A549 (cell line): ENCODE measurements around the gene IGSF23. TPM values are rescaled to one million over a fixed set of nuclear protein-coding genes. Genes with fewer than 3 reads are reported as not detected.
A peak's percentile ranks its signal among the peaks of the same experiment; 100 is the strongest.

Source experiments
- ATOH8 ChIP-seq: fragments of 250-450 bp; sonication (Bioruptor Pico); IDR thresholded peaks from 2 replicates; pipeline ENCODE4 v1.5.0; 2020; ENCODE audit warnings: low read depth, mild to moderate bottlenecking, moderate library complexity
- BHLHE40 ChIP-seq: IDR thresholded peaks from 2 replicates; pipeline ENCODE4 v1.6.1; 2012; ENCODE audit warnings: low read depth, low read length, inconsistent platforms
- CBX8 ChIP-seq: fragments of 200-600 bp; sonication (generic); IDR thresholded peaks from 2 replicates; pipeline ENCODE4 v1.6.1; 2016
- CHD2 ChIP-seq: fragments of 150-350 bp; IDR thresholded peaks from 2 replicates; pipeline ENCODE4 v1.6.1; 2014; ENCODE audit warnings: low read length; ENCODE audit not compliant: partially characterized antibody
- CHD4 ChIP-seq: fragments of 200-600 bp; sonication (generic); IDR thresholded peaks from 2 replicates; pipeline ENCODE4 v1.6.1; 2016; ENCODE audit warnings: antibody characterized with exemption, mild to moderate bottlenecking, borderline replicate concordance
- EHF ChIP-seq: fragments of 250-450 bp; sonication (Bioruptor Pico); IDR thresholded peaks from 2 replicates; pipeline ENCODE4 v1.5.0; 2020; ENCODE audit warnings: mild to moderate bottlenecking
- EHMT2 ChIP-seq: fragments of 200-600 bp; sonication (generic); IDR thresholded peaks from 2 replicates; pipeline ENCODE4 v1.6.1; 2016; ENCODE audit warnings: antibody characterized with exemption, low read depth, mild to moderate bottlenecking, moderate library complexity
- ESRRA ChIP-seq: fragments of 150-350 bp; IDR thresholded peaks from 2 replicates; pipeline ENCODE4 v1.6.1; 2014; ENCODE audit warnings: mild to moderate bottlenecking, low read length, borderline replicate concordance
- FOSB ChIP-seq: fragments of 250-450 bp; sonication (Bioruptor Pico); IDR thresholded peaks from 2 replicates; pipeline ENCODE4 v1.5.0; 2020; ENCODE audit warnings: mild to moderate bottlenecking, moderate library complexity
- FOSL2 ChIP-seq, 2 experiments: fragments of 450-650 bp in 1 of 2; fragments of >200 bp in 1 of 2; sonication (Bioruptor Twin) in 1 of 2; formaldehyde crosslinking; IDR thresholded peaks; 2 replicates each; pipeline versions ENCODE4 v1.5.0 to v1.6.1; 2016 to 2020; ENCODE audit warnings: mild to moderate bottlenecking in 1 of 2, moderate library complexity in 1 of 2
- FOXS1 ChIP-seq: fragments of 250-450 bp; sonication (Bioruptor Pico); IDR thresholded peaks from 2 replicates; pipeline ENCODE4 v1.5.0; 2020; ENCODE audit warnings: mild to moderate bottlenecking, moderate library complexity
- GATA3 ChIP-seq: IDR thresholded peaks from 2 replicates; pipeline ENCODE4 v1.6.1; 2012; ENCODE audit warnings: borderline replicate concordance
- HDAC2 ChIP-seq: fragments of 200-600 bp; sonication (generic); IDR thresholded peaks from 2 replicates; pipeline ENCODE4 v1.6.1; 2016
- HES2 ChIP-seq: fragments of >200 bp; sonication (Bioruptor Twin); formaldehyde crosslinking; IDR thresholded peaks from 2 replicates; pipeline ENCODE4 v1.6.1; 2016
- HOXA7 ChIP-seq: fragments of 250-450 bp; sonication (Bioruptor Pico); IDR thresholded peaks from 2 replicates; pipeline ENCODE4 v1.5.0; 2020; ENCODE audit warnings: mild to moderate bottlenecking, moderate library complexity
- JUN ChIP-seq, 2 experiments: fragments of >200 bp; sonication (Bioruptor Twin); formaldehyde crosslinking; IDR thresholded peaks; 2 replicates in 1 of 2; 3 replicates in 1 of 2; pipeline ENCODE4 v1.6.1; 2016 to 2017
- JUNB ChIP-seq: fragments of >200 bp; sonication (Bioruptor Twin); formaldehyde crosslinking; IDR thresholded peaks from 2 replicates; pipeline ENCODE4 v1.6.1; 2016
- KDM1A ChIP-seq: fragments of 200-600 bp; sonication (generic); IDR thresholded peaks from 2 replicates; pipeline ENCODE4 v1.6.1; 2016; ENCODE audit warnings: low read depth, mild to moderate bottlenecking
- MAFK ChIP-seq: fragments of 450-650 bp; IDR thresholded peaks from 2 replicates; pipeline ENCODE4 v1.6.1; 2014; ENCODE audit not compliant: partially characterized antibody
- NFE2L2 ChIP-seq: fragments of 150-350 bp; conservative IDR thresholded peaks from 2 replicates; pipeline ENCODE4 v1.6.1; 2014; ENCODE audit warnings: low read length
- NPAS2 ChIP-seq: fragments of 250-450 bp; sonication (Bioruptor Pico); IDR thresholded peaks from 2 replicates; pipeline ENCODE4 v1.8.0; 2022; ENCODE audit warnings: mild to moderate bottlenecking, moderate library complexity, borderline replicate concordance
- POLR2AphosphoS2 ChIP-seq: conservative IDR thresholded peaks from 2 replicates; pipeline ENCODE4 v1.6.1; 2012; ENCODE audit warnings: low read length, improper control_type of control experiment, inconsistent platforms
- RCOR1 ChIP-seq: fragments of 150-350 bp; IDR thresholded peaks from 2 replicates; pipeline ENCODE4 v1.6.1; 2014; ENCODE audit warnings: antibody characterized with exemption, low read length, low read depth
- REST ChIP-seq: fragments of 200-600 bp; sonication (generic); IDR thresholded peaks from 2 replicates; pipeline ENCODE4 v1.6.1; 2016; ENCODE audit warnings: antibody characterized with exemption, mild to moderate bottlenecking, moderate library complexity
- SMC3 ChIP-seq: fragments of >200 bp; sonication (Bioruptor Twin); formaldehyde crosslinking; IDR thresholded peaks from 3 replicates; pipeline ENCODE4 v1.6.1; 2018; ENCODE audit warnings: inconsistent platforms
- SREBF2 ChIP-seq: fragments of 450-650 bp; IDR thresholded peaks from 2 replicates; pipeline ENCODE4 v1.6.1; 2014; ENCODE audit warnings: mild to moderate bottlenecking, moderate library complexity
- TFCP2L1 ChIP-seq: fragments of 250-450 bp; sonication (Bioruptor Pico); IDR thresholded peaks from 2 replicates; pipeline ENCODE4 v1.5.0; 2021; ENCODE audit warnings: mild to moderate bottlenecking
- TP53 ChIP-seq: fragments of 250-450 bp; sonication (Bioruptor Pico); IDR thresholded peaks from 2 replicates; pipeline ENCODE4 v1.5.0; 2021; ENCODE audit warnings: mild to moderate bottlenecking, moderate library complexity
- ZFP36 ChIP-seq: fragments of 450-650 bp; IDR thresholded peaks from 2 replicates; pipeline ENCODE4 v1.6.1; 2014; ENCODE audit warnings: borderline replicate concordance; ENCODE audit not compliant: partially characterized antibody
- ZNF302 ChIP-seq: fragments of 250-450 bp; sonication (Bioruptor Pico); IDR thresholded peaks from 2 replicates; pipeline ENCODE4 v1.9.0; 2021; ENCODE audit warnings: inconsistent platforms, mild to moderate bottlenecking, moderate library complexity
- polyA plus RNA-seq, 4 experiments: library from polyadenylated mRNA; depleted of rRNA in 3 of 4; stranded (reverse); fragments of >200 nt; fragmentation: RNase III in 1 of 4; extraction: RNeasy Plus Mini Kit Qiagen cat#74134 plus additional on column Dnase treatment in 1 of 4; gene quantifications; 2 replicates in 3 of 4; 3 replicates in 1 of 4; pipeline ENCODE4 v1.2.3, GENCODE V29; 2011 to 2017
- TF ChIP-seq, protein P1 (sequence below): fragments of >200 bp; sonication (Bioruptor Twin); formaldehyde crosslinking; IDR thresholded peaks from 3 replicates; pipeline ENCODE4 v1.6.1; 2016
- TF ChIP-seq, protein P2 (sequence below): IDR thresholded peaks from 2 replicates; pipeline ENCODE4 v1.6.1; 2012
- TF ChIP-seq, protein P3 (sequence below): fragments of >200 bp; sonication (Bioruptor Twin); formaldehyde crosslinking; IDR thresholded peaks from 3 replicates; pipeline ENCODE4 v1.5.1; 2016

IGSF23 gene
- polyA plus RNA-seq, 2 of the 4 experiments (the other 2 are of a cell fraction): 0.14 to 0.35 TPM

DNA sequence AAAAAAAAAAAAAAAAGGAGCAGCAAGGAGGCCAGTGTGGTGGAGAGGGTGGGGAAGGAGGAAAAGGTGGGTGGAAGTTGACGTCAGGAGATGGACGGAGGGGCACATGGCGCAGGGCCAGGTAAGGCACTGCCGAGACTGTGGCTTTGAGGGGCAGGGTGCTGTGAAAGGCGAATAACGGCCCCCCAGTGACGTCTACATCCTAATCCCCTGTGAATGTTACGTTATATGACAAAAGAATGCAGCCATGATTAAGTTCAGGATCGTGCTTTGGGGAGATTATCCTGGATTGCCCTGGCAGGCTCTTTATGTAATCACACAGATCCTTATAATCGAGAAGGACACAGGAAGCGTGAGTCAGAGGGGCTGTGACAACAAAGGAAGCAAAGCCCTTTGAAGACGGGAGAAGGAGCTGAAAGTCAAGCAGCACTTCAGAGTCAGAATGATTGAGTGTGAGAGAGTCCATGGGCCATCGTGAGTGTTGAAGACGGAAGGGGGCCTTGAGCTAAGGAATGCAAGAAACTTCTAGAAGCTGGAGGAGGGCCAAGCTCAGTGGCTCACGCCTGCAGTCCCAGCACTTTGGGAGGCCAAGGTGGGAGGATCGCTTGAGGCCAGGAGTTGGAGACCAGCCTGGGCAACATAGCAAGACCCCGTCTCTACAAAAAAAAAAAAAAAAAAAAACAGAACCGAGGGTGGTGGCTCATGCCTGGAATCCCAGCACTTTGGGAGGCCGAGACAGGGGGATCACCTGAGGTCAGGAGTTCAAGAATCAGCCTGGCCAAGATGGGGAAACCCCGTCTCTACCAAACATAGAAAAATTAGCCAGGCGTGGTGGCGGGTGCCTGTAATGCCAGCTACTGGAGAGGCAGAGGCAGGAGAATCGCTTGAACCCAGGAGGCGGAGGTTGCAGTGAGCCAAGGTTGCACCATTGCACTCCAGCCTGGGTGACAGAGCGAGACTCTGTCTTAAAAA lies 71.8 kb downstream of the IGSF23 start (continued):
- TF ChIP-seq REST (no peak), FOSL2 (IDR thresholded peaks at IDR 0.05) (peak; percentile 92), FOSL2 (CRISPR knock-in tag; IDR thresholded peaks at IDR 0.05) (peak; percentile 98), ESRRA (0 out of 2 replicates have a peak, but pooled peaks have one; percentile 63), HES2 (peak; percentile 23; the same call in 1 of the 2 replicates), NPAS2 (CRISPR knock-in tag) (no peak), SMC3 (peak; percentile 37; the same call in 1 of the 3 replicates), MAFK (peak; percentile 27), HDAC2 (no peak), EHF (peak; percentile 40; the same call in 1 of the 2 replicates), BHLHE40 (0 out of 2 replicates have a peak, but pooled peaks have one; percentile 18), CBX8 (no peak), POLR2AphosphoS2 (no peak; the same call in 1 of the 2 replicates), JUN (IDR thresholded peaks at IDR 0.05) (peak; percentile 95 to 99; a peak in 4 of 5 replicates), GATA3 (peak; percentile 96), CHD2 (peak; percentile 13), JUNB (peak; percentile 96), ZNF302 (CRISPR knock-in tag) (no peak), ATOH8 (0 out of 2 replicates have a peak, but pooled peaks have one; percentile 15), RCOR1 (no peak), TP53 (CRISPR knock-in tag) (no peak; the same call in none of the 2 replicates), ZFP36 (no peak), HOXA7 (CRISPR knock-in tag) (peak; percentile 8; the same call in 1 of the 2 replicates), FOSB (no peak), KDM1A (no peak), EHMT2 (no peak), NFE2L2 (no peak), SREBF2 (no peak), TFCP2L1 (CRISPR knock-in tag) (no peak), FOXS1 (CRISPR knock-in tag) (0 out of 2 replicates have a peak, but pooled peaks have one; percentile 61), CHD4 (peak; percentile 52; the same call in 1 of the 2 replicates)
- TF ChIP-seq, protein P1, sequence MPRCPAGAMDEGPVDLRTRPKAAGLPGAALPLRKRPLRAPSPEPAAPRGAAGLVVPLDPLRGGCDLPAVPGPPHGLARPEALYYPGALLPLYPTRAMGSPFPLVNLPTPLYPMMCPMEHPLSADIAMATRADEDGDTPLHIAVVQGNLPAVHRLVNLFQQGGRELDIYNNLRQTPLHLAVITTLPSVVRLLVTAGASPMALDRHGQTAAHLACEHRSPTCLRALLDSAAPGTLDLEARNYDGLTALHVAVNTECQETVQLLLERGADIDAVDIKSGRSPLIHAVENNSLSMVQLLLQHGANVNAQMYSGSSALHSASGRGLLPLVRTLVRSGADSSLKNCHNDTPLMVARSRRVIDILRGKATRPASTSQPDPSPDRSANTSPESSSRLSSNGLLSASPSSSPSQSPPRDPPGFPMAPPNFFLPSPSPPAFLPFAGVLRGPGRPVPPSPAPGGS: peak; percentile 82; the same call in 2 of the 3 replicates
- TF ChIP-seq, protein P2, sequence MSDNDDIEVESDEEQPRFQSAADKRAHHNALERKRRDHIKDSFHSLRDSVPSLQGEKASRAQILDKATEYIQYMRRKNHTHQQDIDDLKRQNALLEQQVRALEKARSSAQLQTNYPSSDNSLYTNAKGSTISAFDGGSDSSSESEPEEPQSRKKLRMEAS: peak; percentile 86
- TF ChIP-seq, protein P3, sequence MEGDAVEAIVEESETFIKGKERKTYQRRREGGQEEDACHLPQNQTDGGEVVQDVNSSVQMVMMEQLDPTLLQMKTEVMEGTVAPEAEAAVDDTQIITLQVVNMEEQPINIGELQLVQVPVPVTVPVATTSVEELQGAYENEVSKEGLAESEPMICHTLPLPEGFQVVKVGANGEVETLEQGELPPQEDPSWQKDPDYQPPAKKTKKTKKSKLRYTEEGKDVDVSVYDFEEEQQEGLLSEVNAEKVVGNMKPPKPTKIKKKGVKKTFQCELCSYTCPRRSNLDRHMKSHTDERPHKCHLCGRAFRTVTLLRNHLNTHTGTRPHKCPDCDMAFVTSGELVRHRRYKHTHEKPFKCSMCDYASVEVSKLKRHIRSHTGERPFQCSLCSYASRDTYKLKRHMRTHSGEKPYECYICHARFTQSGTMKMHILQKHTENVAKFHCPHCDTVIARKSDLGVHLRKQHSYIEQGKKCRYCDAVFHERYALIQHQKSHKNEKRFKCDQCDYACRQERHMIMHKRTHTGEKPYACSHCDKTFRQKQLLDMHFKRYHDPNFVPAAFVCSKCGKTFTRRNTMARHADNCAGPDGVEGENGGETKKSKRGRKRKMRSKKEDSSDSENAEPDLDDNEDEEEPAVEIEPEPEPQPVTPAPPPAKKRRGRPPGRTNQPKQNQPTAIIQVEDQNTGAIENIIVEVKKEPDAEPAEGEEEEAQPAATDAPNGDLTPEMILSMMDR: no peak
